HFF-Myc (cell line): Measurements from ENCODE around the gene PRELID3B.
A peak's percentile ranks its signal among the peaks of the same experiment; 100 is the strongest.

Experiments used
- DNase-seq: peaks from one replicate; pipeline ENCODE4 v3.0.0-alpha.2; 2011; ENCODE audit warnings: low read depth; ENCODE audit errors: extremely low read depth
- H3K4me3 ChIP-seq: replicated peaks from 2 replicates; pipeline ENCODE4 v1.5.1; 2011; ENCODE audit warnings: low read depth, mild to moderate bottlenecking, control low read depth, low read length
- TF ChIP-seq, protein P1 (sequence below): IDR thresholded peaks from 2 replicates; pipeline ENCODE4 v1.5.1; 2012; ENCODE audit warnings: mild to moderate bottlenecking, low read depth, low read length, control low read depth; ENCODE audit errors: missing control alignments

The PRELID3B gene

DNA sequence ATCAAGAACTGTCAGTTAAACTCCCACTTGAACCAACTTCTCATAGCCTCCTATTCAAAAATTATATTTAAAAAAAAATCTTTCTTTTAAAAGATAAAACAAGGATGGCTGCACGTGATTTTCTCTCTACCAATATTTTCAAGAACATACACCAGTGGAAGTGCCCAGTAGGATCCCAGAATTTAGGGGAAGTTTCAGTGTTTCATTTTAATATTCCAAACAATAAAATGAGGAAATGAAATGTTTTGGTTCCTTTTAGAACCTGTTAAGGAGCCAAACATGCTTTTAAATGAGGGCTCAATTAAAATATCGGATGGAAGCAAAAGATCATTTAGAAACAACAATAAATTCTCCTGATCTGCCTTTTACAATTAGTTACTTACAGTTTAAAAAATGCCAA lies 26.4 kb upstream of the PRELID3B start:
- no peak for DNase-seq
- TF ChIP-seq, protein P1, sequence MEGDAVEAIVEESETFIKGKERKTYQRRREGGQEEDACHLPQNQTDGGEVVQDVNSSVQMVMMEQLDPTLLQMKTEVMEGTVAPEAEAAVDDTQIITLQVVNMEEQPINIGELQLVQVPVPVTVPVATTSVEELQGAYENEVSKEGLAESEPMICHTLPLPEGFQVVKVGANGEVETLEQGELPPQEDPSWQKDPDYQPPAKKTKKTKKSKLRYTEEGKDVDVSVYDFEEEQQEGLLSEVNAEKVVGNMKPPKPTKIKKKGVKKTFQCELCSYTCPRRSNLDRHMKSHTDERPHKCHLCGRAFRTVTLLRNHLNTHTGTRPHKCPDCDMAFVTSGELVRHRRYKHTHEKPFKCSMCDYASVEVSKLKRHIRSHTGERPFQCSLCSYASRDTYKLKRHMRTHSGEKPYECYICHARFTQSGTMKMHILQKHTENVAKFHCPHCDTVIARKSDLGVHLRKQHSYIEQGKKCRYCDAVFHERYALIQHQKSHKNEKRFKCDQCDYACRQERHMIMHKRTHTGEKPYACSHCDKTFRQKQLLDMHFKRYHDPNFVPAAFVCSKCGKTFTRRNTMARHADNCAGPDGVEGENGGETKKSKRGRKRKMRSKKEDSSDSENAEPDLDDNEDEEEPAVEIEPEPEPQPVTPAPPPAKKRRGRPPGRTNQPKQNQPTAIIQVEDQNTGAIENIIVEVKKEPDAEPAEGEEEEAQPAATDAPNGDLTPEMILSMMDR: no peak
- H3K4me3 ChIP-seq: no peak overlapping the region

DNA sequence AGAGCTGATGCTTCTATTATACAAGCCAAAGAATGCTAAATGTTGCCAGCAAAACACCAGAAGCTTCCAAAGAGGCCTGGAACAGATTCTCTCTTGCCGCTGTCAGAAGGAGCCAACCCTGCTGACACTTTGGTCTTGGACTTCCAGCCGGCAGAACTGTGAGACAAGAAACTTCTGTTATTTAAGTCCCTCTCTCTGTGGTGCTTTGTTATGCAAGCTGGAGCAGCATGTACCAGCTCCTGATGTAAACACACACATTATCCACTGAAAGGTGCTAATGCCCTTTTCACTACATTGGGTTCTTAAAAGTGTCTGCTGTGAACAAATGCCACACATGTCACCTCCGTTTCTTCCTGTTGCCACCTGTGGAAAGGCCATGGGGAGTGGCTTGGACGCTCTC lies 25.9 kb upstream of the PRELID3B start:
- H3K4me3 ChIP-seq: no peak overlapping the region
- TF ChIP-seq, protein P1: no peak
- DNase-seq: no peak

DNA sequence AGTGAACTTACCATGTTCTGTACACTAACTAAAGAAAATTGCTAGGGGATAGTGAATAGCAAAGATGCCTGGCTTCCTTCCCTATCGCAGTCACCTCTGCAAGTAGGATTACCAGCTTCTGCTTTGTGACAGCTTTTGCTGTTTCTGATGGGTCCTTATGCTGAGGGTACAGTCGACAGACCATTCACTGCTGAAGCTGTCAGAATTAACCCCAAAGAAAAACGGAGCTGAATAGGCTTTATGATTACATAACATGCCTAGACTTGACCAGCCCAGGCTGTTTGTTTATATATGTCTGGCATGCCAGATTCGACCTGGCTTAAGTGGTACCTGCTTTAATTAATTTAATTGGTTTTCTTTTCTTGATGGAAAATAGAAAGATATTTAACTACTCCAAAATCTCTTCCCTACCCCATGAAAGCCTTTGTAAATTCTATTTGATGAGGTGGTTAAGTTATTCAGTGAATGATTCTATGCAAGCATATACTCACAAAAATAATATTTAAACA lies 21.7 kb upstream of the PRELID3B start:
- TF ChIP-seq, protein P1: no peak

DNA sequence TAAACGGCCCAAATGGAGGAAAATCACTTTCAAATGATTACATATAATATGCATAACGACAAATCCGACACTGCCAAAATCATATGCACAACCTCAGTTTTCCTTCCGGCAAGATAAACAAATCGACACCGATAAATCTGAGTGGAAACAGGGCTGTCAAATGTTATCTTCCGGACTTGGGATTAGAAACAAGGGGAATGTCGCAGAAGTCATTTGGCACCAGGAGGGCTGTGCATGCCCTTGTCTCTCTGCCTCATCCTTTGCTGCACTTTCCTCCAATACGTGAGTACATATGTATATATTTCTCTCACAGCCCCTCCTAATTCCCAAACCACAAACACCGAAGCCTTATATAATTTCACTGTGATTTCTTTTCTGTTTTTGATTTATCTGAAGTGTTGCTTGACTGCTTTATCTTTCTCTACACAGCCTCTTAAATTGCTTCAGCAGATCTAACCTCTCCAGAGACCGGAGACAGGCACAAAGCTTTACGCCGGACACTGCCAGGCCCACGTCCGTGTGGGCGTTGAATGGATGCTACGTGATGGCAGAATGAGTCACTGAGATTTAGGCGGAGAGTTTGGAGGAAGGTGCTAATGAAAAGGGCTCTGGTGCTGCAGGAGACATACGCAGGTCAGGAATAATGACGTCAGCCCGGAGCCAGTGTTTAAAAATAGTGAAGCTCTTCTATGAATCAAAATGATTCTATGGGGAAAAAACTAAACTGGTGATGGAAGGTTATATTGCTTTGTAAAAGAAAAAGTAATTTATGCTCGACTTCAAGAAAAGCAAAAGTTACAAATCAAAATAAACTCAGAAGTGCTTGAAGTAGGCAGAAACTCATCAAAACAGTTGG lies 21.0 kb upstream of the PRELID3B start:
- H3K4me3 ChIP-seq: no peak overlapping the region
- TF ChIP-seq, protein P1: no peak
- DNase-seq: peak; percentile 75

More for the DNA sequence above, 21.7 kb upstream of the PRELID3B start:
- no peak for DNase-seq
- H3K4me3 ChIP-seq: no peak overlapping the region

DNA sequence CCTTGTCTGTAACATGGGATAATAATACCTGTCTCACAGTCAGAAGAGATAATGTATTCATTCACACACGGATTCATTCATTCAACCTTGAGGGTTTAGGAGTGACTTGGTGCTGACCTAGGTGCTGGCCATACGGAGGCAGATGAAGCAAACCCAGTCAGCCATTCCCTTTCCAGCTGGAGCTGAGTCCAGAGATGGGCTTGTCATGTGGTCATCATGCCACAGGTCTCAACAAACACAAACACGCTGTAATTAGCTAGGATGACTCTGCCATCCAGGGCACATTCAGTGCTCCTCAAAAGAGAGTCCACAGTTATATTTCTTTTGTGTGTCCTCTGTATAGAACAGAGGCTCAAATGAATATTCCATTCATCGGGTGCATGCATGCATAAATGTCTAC lies 19.5 kb upstream of the PRELID3B start:
- DNase-seq: no peak

DNA sequence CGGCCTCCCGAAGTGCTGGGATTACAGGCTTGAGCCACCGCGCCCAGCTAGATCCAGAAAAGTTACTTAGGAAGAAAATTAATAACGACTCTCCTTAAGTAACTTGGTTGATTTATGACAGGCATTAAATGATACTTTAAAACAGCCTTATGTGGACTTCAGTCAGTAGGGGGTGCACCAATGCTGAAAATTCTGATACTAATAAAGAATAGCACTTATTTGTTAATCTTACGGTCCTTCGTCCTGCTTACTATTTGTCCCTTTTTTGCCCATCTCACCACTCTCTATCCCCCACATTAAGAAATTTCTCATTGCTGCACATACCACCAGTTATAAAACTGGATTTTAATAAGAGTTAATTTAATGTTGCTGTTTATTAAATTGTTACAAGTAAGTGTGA lies 12.7 kb upstream of the PRELID3B start:
- no peak overlapping the region for H3K4me3 ChIP-seq
- DNase-seq: no peak
- TF ChIP-seq, protein P1: peak; percentile 15

More for the DNA sequence above, 19.5 kb upstream of the PRELID3B start:
- TF ChIP-seq, protein P1: no peak
- H3K4me3 ChIP-seq: no peak overlapping the region
